HEK293 (cell line): ENCODE measurements around the gene PEX11G.

Experiments
- CTCF ChIA-PET: fragments of 350-600 bp; formaldehyde crosslinking; extraction: SDS; loops from one replicate; lab custom pipeline; 2021; ENCODE audit warnings: antibody characterized with exemption; lab: Yijun Ruan, JAX
- POLR2A ChIA-PET: fragments of 300-600 bp; formaldehyde crosslinking; extraction: SDS; loops from one replicate; lab custom pipeline; 2020; ENCODE audit warnings: antibody characterized with exemption, inconsistent platforms; lab: Yijun Ruan, JAX
- H3K27ac ChIP-seq: fragments of 200-500 bp; sonication (Bioruptor generic); 2 replicates; pipeline ENCODE4 v1.5.1; 2014; ENCODE audit warnings: low read depth, low read length, control low read depth, inconsistent platforms; ENCODE audit errors: extremely low read depth
- H3K36me3 ChIP-seq, 2 experiments: fragments of 200-500 bp in 1 of 2; sonication (Bioruptor generic) in 1 of 2; 1 replicate in 1 of 2; 2 replicates in 1 of 2; pipeline ENCODE4 v1.5.1; 2014 to 2017; ENCODE audit warnings: inconsistent platforms in 2 of 2, low read length in 2 of 2; ENCODE audit not compliant: control insufficient read depth in 2 of 2, insufficient read depth in 1 of 2
- H3K4me1 ChIP-seq: fragments of 200-500 bp; sonication (Bioruptor generic); 2 replicates; pipeline ENCODE4 v1.5.1; 2014; ENCODE audit warnings: mild to moderate bottlenecking, low read length, inconsistent platforms; ENCODE audit not compliant: control insufficient read depth, insufficient read depth
- H3K4me3 ChIP-seq: 2 replicates; pipeline ENCODE4 v1.5.1; 2011; ENCODE audit warnings: low read depth, mild to moderate bottlenecking, control low read depth, low read length, moderate library complexity
- H3K9me3 ChIP-seq: fragments of 200-500 bp; sonication (Bioruptor generic); 2 replicates; pipeline ENCODE4 v1.5.1; 2014; ENCODE audit warnings: low read depth, low read length, inconsistent platforms; ENCODE audit not compliant: control insufficient read depth, insufficient read depth
- BCL11B ChIP-seq: fragments of 450-650 bp; formaldehyde crosslinking; IDR thresholded peaks from 2 replicates; pipeline ENCODE4 v1.5.1; 2016; ENCODE audit warnings: low read depth, missing biosample characterization, missing genetic modification characterization
- GLI4 ChIP-seq: fragments of 450-650 bp; formaldehyde crosslinking; IDR thresholded peaks from 2 replicates; pipeline ENCODE4 v1.5.1; 2016; ENCODE audit warnings: missing biosample characterization, missing genetic modification characterization
- IKZF3 ChIP-seq: fragments of 450-650 bp; IDR thresholded peaks from 2 replicates; pipeline ENCODE4 v1.5.0; 2018; ENCODE audit warnings: missing biosample characterization, mild to moderate bottlenecking, missing genetic modification characterization, moderate library complexity
- KLF1 ChIP-seq: fragments of 450-650 bp; formaldehyde crosslinking; IDR thresholded peaks from 2 replicates; pipeline ENCODE4 v1.5.1; 2016; ENCODE audit warnings: missing biosample characterization, missing genetic modification characterization
- REST ChIP-seq: fragments of 450-650 bp; formaldehyde crosslinking; IDR thresholded peaks from 2 replicates; pipeline ENCODE4 v1.5.1; 2016; ENCODE audit warnings: missing biosample characterization, missing genetic modification characterization
- ZNF148 ChIP-seq: fragments of 450-650 bp; formaldehyde crosslinking; IDR thresholded peaks from 2 replicates; pipeline ENCODE4 v1.5.0; 2017; ENCODE audit warnings: missing biosample characterization, missing genetic modification characterization, borderline replicate concordance
- ZNF211 ChIP-seq: fragments of 450-650 bp; formaldehyde crosslinking; IDR thresholded peaks from 2 replicates; pipeline ENCODE4 v1.5.1; 2016; ENCODE audit warnings: low read depth, missing biosample characterization, missing genetic modification characterization
- ZNF248 ChIP-seq: fragments of 450-650 bp; formaldehyde crosslinking; IDR thresholded peaks from 2 replicates; pipeline ENCODE4 v1.5.1; 2017; ENCODE audit warnings: missing biosample characterization, missing genetic modification characterization
- ZNF521 ChIP-seq: fragments of 450-650 bp; formaldehyde crosslinking; IDR thresholded peaks from 2 replicates; pipeline ENCODE4 v1.5.1; 2017; ENCODE audit warnings: missing biosample characterization, mild to moderate bottlenecking, missing genetic modification characterization
- ZNF692 ChIP-seq: fragments of 450-650 bp; formaldehyde crosslinking; IDR thresholded peaks from 2 replicates; pipeline ENCODE4 v1.5.1; 2016; ENCODE audit warnings: missing biosample characterization, missing genetic modification characterization
- ZNF768 ChIP-seq: fragments of 450-650 bp; formaldehyde crosslinking; IDR thresholded peaks from 2 replicates; pipeline ENCODE4 v1.5.1; 2018; ENCODE audit warnings: missing biosample characterization, mild to moderate bottlenecking, missing genetic modification characterization
- TF ChIP-seq, protein P1 (sequence below): fragments of 450-650 bp; formaldehyde crosslinking; IDR thresholded peaks from 2 replicates; pipeline ENCODE4 v1.5.1; 2016; ENCODE audit warnings: missing biosample characterization, missing genetic modification characterization
- TF ChIP-seq, protein P2 (sequence below): fragments of 450-650 bp; formaldehyde crosslinking; IDR thresholded peaks from 2 replicates; pipeline ENCODE4 v1.5.1; 2016; ENCODE audit warnings: missing biosample characterization, missing genetic modification characterization, borderline replicate concordance

PEX11G gene

DNA sequence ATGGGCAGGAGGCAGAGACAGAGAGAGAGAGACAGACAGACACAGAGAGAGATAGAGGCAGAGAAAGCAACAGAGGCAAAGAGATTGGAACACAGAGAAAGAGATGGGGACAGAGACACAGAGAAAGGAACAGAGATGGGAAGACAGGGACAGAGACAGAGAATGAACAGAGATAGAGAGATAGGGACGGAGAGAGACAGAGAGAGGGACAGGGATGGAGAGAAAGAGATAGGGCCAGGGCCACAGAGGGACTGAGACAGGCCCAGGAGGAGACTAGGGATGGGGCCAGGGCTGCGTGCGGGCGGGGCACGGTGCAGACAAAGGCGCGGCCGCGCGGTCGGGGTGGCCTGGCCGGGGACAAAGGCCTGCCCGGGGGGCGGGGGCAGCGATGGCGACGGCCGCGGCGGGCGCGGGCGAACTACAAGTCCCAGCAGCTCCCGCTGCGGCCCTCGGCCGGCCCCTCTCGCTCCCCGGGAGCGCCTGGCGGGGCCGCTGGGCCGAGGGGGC, 26.9 kb upstream of the PEX11G start, which contains the start of gene ZNF358 (continued):
- TF ChIP-seq ZNF692 (tag by site-specific recombination) (peak; percentile 59; the same call in 1 of the 2 replicates), ZNF248 (tag by site-specific recombination) (no peak), BCL11B (no peak), REST (tag by site-specific recombination) (0 out of 2 replicates have a peak, but pooled peaks have one; percentile 25), ZNF768 (tag by site-specific recombination) (no peak), GLI4 (tag by site-specific recombination) (no peak; the same call in 1 of the 2 replicates), ZNF211 (no peak), KLF1 (tag by site-specific recombination) (0 out of 2 replicates have a peak, but pooled peaks have one; percentile 31), ZNF521 (tag by site-specific recombination) (no peak), ZNF148 (tag by site-specific recombination) (no peak)

DNA sequence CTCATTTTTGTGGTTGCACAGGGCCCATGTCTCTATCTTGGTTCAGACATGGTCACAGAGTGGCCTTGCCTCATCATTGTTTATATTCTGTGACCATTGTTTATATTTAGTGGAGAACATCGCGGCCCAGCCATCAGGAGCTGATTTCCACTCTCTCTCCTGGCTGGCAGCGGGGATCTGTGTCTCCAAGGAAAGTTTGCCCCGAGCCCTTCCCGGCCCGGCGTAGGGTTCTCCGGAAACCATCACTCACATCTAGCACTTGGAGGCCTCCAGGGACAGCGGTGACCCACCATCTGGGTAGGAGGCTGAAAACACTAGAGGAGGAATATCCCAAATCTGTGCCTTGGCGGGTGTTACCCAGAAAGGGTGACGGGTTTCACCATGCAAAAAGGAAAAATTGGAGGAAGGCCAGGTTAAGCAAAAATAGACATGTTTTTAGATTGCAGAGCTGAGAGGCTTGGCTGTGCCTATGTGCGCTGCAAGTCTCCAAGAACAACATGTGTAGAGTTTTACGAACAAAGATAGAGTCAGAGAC, 26.3 kb upstream of the PEX11G start:
- ChIA-PET CTCF (interaction anchor here (0.6 kb wide), 1 partner anchor 357 kb away, joined by 3 read pairs; no protein-coding TSS in a partner anchor), POLR2A (interaction anchor here (0.6 to 1.3 kb wide), 5 partner anchors 9 to 135 kb away, joined by 3 to 5 read pairs (median 4); partner anchors contain the start of gene PNPLA6)
- Histone ChIP-seq H3K4me3 (no peak overlapping the region; the same call in 1 of the 2 replicates), H3K4me1 (peaks cover 4% of the 10 kb centered on the region), H3K27ac (peak overlapping the region; percentile 60; the same call in 1 of the 2 replicates), H3K9me3 (no peaks in the 10 kb centered on the region), H3K36me3 (peaks cover 0 to 7% of the 10 kb centered on the region in 2 experiments; a peak in 1 of 3 replicates)
- TF ChIP-seq, protein P1, sequence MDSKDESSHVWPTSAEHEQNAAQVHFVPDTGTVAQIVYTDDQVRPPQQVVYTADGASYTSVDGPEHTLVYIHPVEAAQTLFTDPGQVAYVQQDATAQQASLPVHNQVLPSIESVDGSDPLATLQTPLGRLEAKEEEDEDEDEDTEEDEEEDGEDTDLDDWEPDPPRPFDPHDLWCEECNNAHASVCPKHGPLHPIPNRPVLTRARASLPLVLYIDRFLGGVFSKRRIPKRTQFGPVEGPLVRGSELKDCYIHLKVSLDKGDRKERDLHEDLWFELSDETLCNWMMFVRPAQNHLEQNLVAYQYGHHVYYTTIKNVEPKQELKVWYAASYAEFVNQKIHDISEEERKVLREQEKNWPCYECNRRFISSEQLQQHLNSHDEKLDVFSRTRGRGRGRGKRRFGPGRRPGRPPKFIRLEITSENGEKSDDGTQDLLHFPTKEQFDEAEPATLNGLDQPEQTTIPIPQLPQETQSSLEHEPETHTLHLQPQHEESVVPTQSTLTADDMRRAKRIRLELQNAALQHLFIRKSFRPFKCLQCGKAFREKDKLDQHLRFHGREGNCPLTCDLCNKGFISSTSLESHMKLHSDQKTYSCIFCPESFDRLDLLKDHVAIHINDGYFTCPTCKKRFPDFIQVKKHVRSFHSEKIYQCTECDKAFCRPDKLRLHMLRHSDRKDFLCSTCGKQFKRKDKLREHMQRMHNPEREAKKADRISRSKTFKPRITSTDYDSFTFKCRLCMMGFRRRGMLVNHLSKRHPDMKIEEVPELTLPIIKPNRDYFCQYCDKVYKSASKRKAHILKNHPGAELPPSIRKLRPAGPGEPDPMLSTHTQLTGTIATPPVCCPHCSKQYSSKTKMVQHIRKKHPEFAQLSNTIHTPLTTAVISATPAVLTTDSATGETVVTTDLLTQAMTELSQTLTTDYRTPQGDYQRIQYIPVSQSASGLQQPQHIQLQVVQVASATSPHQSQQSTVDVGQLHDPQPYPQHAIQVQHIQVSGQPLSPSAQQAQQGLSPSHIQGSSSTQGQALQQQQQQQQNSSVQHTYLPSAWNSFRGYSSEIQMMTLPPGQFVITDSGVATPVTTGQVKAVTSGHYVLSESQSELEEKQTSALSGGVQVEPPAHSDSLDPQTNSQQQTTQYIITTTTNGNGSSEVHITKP (tag by site-specific recombination): peak; percentile 75
- 0 out of 2 replicates have a peak, but pooled peaks have one; percentile 17 for TF ChIP-seq IKZF3 (tag by site-specific recombination)
- TF ChIP-seq, protein P2, sequence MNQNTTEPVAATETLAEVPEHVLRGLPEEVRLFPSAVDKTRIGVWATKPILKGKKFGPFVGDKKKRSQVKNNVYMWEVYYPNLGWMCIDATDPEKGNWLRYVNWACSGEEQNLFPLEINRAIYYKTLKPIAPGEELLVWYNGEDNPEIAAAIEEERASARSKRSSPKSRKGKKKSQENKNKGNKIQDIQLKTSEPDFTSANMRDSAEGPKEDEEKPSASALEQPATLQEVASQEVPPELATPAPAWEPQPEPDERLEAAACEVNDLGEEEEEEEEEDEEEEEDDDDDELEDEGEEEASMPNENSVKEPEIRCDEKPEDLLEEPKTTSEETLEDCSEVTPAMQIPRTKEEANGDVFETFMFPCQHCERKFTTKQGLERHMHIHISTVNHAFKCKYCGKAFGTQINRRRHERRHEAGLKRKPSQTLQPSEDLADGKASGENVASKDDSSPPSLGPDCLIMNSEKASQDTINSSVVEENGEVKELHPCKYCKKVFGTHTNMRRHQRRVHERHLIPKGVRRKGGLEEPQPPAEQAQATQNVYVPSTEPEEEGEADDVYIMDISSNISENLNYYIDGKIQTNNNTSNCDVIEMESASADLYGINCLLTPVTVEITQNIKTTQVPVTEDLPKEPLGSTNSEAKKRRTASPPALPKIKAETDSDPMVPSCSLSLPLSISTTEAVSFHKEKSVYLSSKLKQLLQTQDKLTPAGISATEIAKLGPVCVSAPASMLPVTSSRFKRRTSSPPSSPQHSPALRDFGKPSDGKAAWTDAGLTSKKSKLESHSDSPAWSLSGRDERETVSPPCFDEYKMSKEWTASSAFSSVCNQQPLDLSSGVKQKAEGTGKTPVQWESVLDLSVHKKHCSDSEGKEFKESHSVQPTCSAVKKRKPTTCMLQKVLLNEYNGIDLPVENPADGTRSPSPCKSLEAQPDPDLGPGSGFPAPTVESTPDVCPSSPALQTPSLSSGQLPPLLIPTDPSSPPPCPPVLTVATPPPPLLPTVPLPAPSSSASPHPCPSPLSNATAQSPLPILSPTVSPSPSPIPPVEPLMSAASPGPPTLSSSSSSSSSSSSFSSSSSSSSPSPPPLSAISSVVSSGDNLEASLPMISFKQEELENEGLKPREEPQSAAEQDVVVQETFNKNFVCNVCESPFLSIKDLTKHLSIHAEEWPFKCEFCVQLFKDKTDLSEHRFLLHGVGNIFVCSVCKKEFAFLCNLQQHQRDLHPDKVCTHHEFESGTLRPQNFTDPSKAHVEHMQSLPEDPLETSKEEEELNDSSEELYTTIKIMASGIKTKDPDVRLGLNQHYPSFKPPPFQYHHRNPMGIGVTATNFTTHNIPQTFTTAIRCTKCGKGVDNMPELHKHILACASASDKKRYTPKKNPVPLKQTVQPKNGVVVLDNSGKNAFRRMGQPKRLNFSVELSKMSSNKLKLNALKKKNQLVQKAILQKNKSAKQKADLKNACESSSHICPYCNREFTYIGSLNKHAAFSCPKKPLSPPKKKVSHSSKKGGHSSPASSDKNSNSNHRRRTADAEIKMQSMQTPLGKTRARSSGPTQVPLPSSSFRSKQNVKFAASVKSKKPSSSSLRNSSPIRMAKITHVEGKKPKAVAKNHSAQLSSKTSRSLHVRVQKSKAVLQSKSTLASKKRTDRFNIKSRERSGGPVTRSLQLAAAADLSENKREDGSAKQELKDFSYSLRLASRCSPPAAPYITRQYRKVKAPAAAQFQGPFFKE (tag by site-specific recombination): no peak
